CD4-positive, alpha-beta T cell (primary cell): ENCODE data around the gene C1QTNF8. TPM values are rescaled to one million over a fixed set of nuclear protein-coding genes. Genes with fewer than 3 reads are reported as not detected.

Experiments
- ATAC-seq: fragments of 200-7000 bp; cut with Tn5 transposase; one replicate; pipeline ENCODE4 v1.10.0; 2022; ENCODE audit warnings: mild to moderate bottlenecking; ENCODE audit not compliant: poor library complexity
- CTCF ChIA-PET: fragments of 350-600 bp; sonication (Branson Sonifier 250); formaldehyde crosslinking; loops from one replicate; lab custom pipeline; 2021; ENCODE audit warnings: antibody characterized with exemption, inconsistent platforms; lab: Charles Lee
- POLR2A ChIA-PET: fragments of 350-600 bp; sonication (Branson Sonifier 250); formaldehyde crosslinking; loops from one replicate; lab custom pipeline; 2021; ENCODE audit warnings: antibody characterized with exemption, inconsistent platforms; lab: Charles Lee
- DNase-seq, 14 experiments: peaks; one replicate each; pipeline ENCODE4 v3.0.0-alpha.2; 2013 to 2020; ENCODE audit warnings: mixed read lengths in 2 of 14
- H3K27ac ChIP-seq, 2 donors: one replicate each; pipeline versions ENCODE4 v1.5.1 to v1.7.0; 2013; ENCODE audit warnings: low read length in 2 of 2, low read depth in 1 of 2, mild to moderate bottlenecking in 1 of 2
- H3K27me3 ChIP-seq, 2 experiments: 1 replicate in 1 of 2; 2 replicates in 1 of 2; pipeline versions ENCODE4 v1.6.1 to v1.7.0; 2013; ENCODE audit warnings: low read length in 2 of 2, control low read depth in 1 of 2, mild to moderate bottlenecking in 1 of 2, moderate library complexity in 1 of 2; ENCODE audit not compliant: insufficient read depth in 2 of 2, control insufficient read depth in 1 of 2
- H3K36me3 ChIP-seq: one replicate; pipeline ENCODE4 v1.6.1; 2013; ENCODE audit warnings: low read length, control low read depth; ENCODE audit not compliant: insufficient read depth
- H3K4me1 ChIP-seq: one replicate; pipeline ENCODE4 v1.6.1; 2013; ENCODE audit warnings: low read length, control low read depth; ENCODE audit not compliant: insufficient read depth
- H3K4me3 ChIP-seq: one replicate; pipeline ENCODE4 v1.5.1; 2013; ENCODE audit warnings: mild to moderate bottlenecking, low read length, moderate library complexity
- H3K9me3 ChIP-seq, 2 experiments: 1 replicate in 1 of 2; 2 replicates in 1 of 2; pipeline versions ENCODE4 v1.6.1 to v1.7.0; 2013; ENCODE audit warnings: low read length in 2 of 2, mild to moderate bottlenecking in 2 of 2, control low read depth in 1 of 2, moderate library complexity in 1 of 2; ENCODE audit not compliant: control insufficient read depth in 1 of 2, insufficient read depth in 1 of 2
- H3K27ac Mint-ChIP-seq: one replicate; pipeline ENCODE4 v1.8.0; 2020; ENCODE audit warnings: mixed read lengths
- H3K27me3 Mint-ChIP-seq: one replicate; pipeline ENCODE4 v1.8.0; 2021; ENCODE audit warnings: mixed read lengths
- H3K36me3 Mint-ChIP-seq: one replicate; pipeline ENCODE4 v1.8.0; 2021; ENCODE audit warnings: low read depth, mixed read lengths
- H3K4me1 Mint-ChIP-seq: one replicate; pipeline ENCODE4 v1.8.0; 2021; ENCODE audit warnings: low read depth, mixed read lengths
- H3K4me3 Mint-ChIP-seq: one replicate; pipeline ENCODE4 v1.8.0; 2020; ENCODE audit warnings: mild to moderate bottlenecking, mixed read lengths
- H3K9me3 Mint-ChIP-seq: one replicate; pipeline ENCODE4 v1.8.0; 2020; ENCODE audit warnings: mixed read lengths
- CTCF ChIP-seq: fragments of 200-600 bp; IDR thresholded peaks from one replicate; pipeline ENCODE4 v1.8.0; 2022; ENCODE audit warnings: antibody characterized with exemption, mild to moderate bottlenecking
- intact Hi-C, 2 experiments: fragments of 100-400 bp; cut with DNase I in 1 of 2; cut with micrococcal nuclease in 1 of 2; formaldehyde crosslinking; loops; one replicate each; pipeline versions ENCODE4 v1.15.1 to v1.9.0; 2023 to 2025; cut with DNase I, micrococcal nuclease
- total RNA-seq, 174 experiments: library from RNA in 2 of 174; stranded (reverse) in 2 of 174; gene quantifications; one replicate each; pipeline ENCODE4 v1.2.3 and lab custom pipeline; 2021 to 2026

Gene C1QTNF8
- total RNA-seq, 2 experiments from 2014 or later = not detected

GRCh38 chr16:1119766-1120576 is 23.9 kb upstream of the C1QTNF8 start:
- ChIA-PET CTCF (no interaction called here), POLR2A (no interaction called here)
- Mint-ChIP-seq H3K27ac (no peak overlapping the region), H3K9me3 (no peaks in the 10 kb centered on the region), H3K4me1 (no peaks in the 10 kb centered on the region), H3K4me3 (no peak overlapping the region), H3K27me3 (no peaks in the 10 kb centered on the region), H3K36me3 (no peaks in the 10 kb centered on the region)
- DNase-seq = no peak
- H3K4me3 ChIP-seq = no peak overlapping the region
- H3K27me3 ChIP-seq = no peaks in the 10 kb centered on the region
- no peaks in the 10 kb centered on the region for H3K36me3 ChIP-seq
- H3K27ac ChIP-seq = no peak overlapping the region
- H3K4me1 ChIP-seq = no peaks in the 10 kb centered on the region
- no peak for TF ChIP-seq CTCF
- intact Hi-C loops = no loop called here
- H3K9me3 ChIP-seq = peaks cover 0 to 7% of the 10 kb centered on the region in 2 experiments
- ATAC-seq = no peak

GRCh38 chr16:1119129-1119528 is 23.1 kb upstream of the C1QTNF8 start:
- ChIA-PET CTCF (no interaction called here), POLR2A (no interaction called here)
- no peaks in the 10 kb centered on the region for H3K36me3 ChIP-seq
- intact Hi-C loops = no loop called here
- peaks cover 0 to 7% of the 10 kb centered on the region in 2 experiments for H3K9me3 ChIP-seq
- Mint-ChIP-seq H3K36me3 (no peaks in the 10 kb centered on the region), H3K27ac (no peak overlapping the region), H3K27me3 (no peaks in the 10 kb centered on the region), H3K9me3 (no peaks in the 10 kb centered on the region), H3K4me1 (no peaks in the 10 kb centered on the region), H3K4me3 (no peak overlapping the region)
- no peak overlapping the region for H3K4me3 ChIP-seq
- no peak for TF ChIP-seq CTCF
- no peak overlapping the region for H3K27ac ChIP-seq
- H3K27me3 ChIP-seq = no peaks in the 10 kb centered on the region
- ATAC-seq (no peak), DNase-seq (no peak)
- no peaks in the 10 kb centered on the region for H3K4me1 ChIP-seq

- Histone ChIP-seq H3K4me3 (no peak overlapping the region), H3K27me3 (no peaks in the 10 kb centered on the region), H3K27ac (no peak overlapping the region), H3K4me1 (no peaks in the 10 kb centered on the region), H3K9me3 (peaks cover 0 to 3% of the 10 kb centered on the region in 2 experiments), H3K36me3 (no peaks in the 10 kb centered on the region)
- no peak overlapping the region for H3K27ac Mint-ChIP-seq
- no peaks in the 10 kb centered on the region for H3K9me3 Mint-ChIP-seq
- H3K4me1 Mint-ChIP-seq = no peaks in the 10 kb centered on the region
- no peaks in the 10 kb centered on the region for H3K27me3 Mint-ChIP-seq
- intact Hi-C loops = no loop called here
- H3K4me3 Mint-ChIP-seq = no peak overlapping the region
- POLR2A ChIA-PET = no interaction called here
- ATAC-seq = no peak
- no peaks in the 10 kb centered on the region for H3K36me3 Mint-ChIP-seq
- no peak for DNase-seq
- TF ChIP-seq CTCF = no peak
- CTCF ChIA-PET = no interaction called here
Measured at GRCh38 chr16:1117926-1118325, 21.9 kb upstream of the C1QTNF8 start.
